Testis (tissue), 2 donors: ENCODE results near the gene PRR16.

ENCODE experiments used
- CTCF ChIP-seq, 3 experiments: fragments of 450-650 bp in 2 of 3; fragments of 200-600 bp in 1 of 3; sonication (generic) in 1 of 3; IDR thresholded peaks; one replicate each; pipeline ENCODE4 v1.5.1; 2016 to 2019; ENCODE audit warnings: antibody characterized with exemption in 3 of 3, mild to moderate bottlenecking in 2 of 3, moderate library complexity in 1 of 3
- POLR2A ChIP-seq: fragments of 450-650 bp; IDR thresholded peaks from one replicate; pipeline ENCODE4 v1.6.1; 2017; ENCODE audit warnings: antibody characterized with exemption, mild to moderate bottlenecking, moderate library complexity

GRCh38 chr5:120415985-120416384 lies 48.1 kb upstream of the PRR16 start:
- TF ChIP-seq CTCF (IDR thresholded peaks at IDR 0.05) (no peak), POLR2A (no peak)
